ENCODE measurements around the gene CHST11. TPM values are rescaled to one million over a fixed set of nuclear protein-coding genes. Genes with fewer than 3 reads are reported as not detected.

CHST11 gene
- total RNA-seq, 2 donors from 2014 or later = 7.8 to 11.9 TPM

GRCh38 chr12:104600036-104600712 lies 143.4 kb downstream of the CHST11 start:
- no peaks in the 10 kb centered on the region for H3K36me3 ChIP-seq
- no peak overlapping the region for H3K27ac ChIP-seq
- DNase-seq (ENCODE audit: low spot score) = no peak
- TF ChIP-seq CTCF (IDR thresholded peaks at IDR 0.05) = no peak
- H3K9me3 ChIP-seq = no peaks in the 10 kb centered on the region
- peaks cover 0 to 50% of the 10 kb centered on the region in 2 donors for H3K4me1 ChIP-seq
- H3K4me3 ChIP-seq = no peak overlapping the region
- no peaks in the 10 kb centered on the region for H3K27me3 ChIP-seq

- TF ChIP-seq CTCF (IDR thresholded peaks at IDR 0.05) = no peak
- Histone ChIP-seq H3K4me3 (no peak overlapping the region), H3K4me1 (peaks cover 0 to 50% of the 10 kb centered on the region in 2 donors), H3K27ac (no peak overlapping the region), H3K27me3 (no peaks in the 10 kb centered on the region), H3K9me3 (no peaks in the 10 kb centered on the region), H3K36me3 (no peaks in the 10 kb centered on the region)
- no peak for DNase-seq (ENCODE audit: low spot score)
Measured at GRCh38 chr12:104600790-104601739, 144.3 kb downstream of the CHST11 start.

- Histone ChIP-seq H3K9me3 (no peaks in the 10 kb centered on the region), H3K27ac (no peak overlapping the region), H3K27me3 (no peaks in the 10 kb centered on the region), H3K4me3 (no peak overlapping the region), H3K4me1 (peaks cover 0 to 38% of the 10 kb centered on the region in 2 donors), H3K36me3 (no peaks in the 10 kb centered on the region)
- no peak for DNase-seq (ENCODE audit: low spot score)
- TF ChIP-seq CTCF (IDR thresholded peaks at IDR 0.05) = no peak
Measured at GRCh38 chr12:104602406-104602805, 145.7 kb downstream of the CHST11 start.

- no peak overlapping the region for H3K4me3 ChIP-seq
- no peaks in the 10 kb centered on the region for H3K36me3 ChIP-seq
- H3K27me3 ChIP-seq = no peaks in the 10 kb centered on the region
- H3K27ac ChIP-seq = no peak overlapping the region
- no peak for DNase-seq (ENCODE audit: low spot score)
- H3K9me3 ChIP-seq = no peaks in the 10 kb centered on the region
- no peak for TF ChIP-seq CTCF (IDR thresholded peaks at IDR 0.05)
- peaks cover 0 to 33% of the 10 kb centered on the region in 2 donors for H3K4me1 ChIP-seq
Measured at GRCh38 chr12:104602896-104603295, 146.1 kb downstream of the CHST11 start.

- Histone ChIP-seq H3K27ac (peak overlapping the region; percentile 72 to 81), H3K36me3 (no peaks in the 10 kb centered on the region), H3K4me1 (peaks cover 0 to 33% of the 10 kb centered on the region in 2 donors), H3K9me3 (no peaks in the 10 kb centered on the region), H3K4me3 (no peak overlapping the region), H3K27me3 (no peaks in the 10 kb centered on the region)
- TF ChIP-seq CTCF (IDR thresholded peaks at IDR 0.05) = no peak
- DNase-seq (ENCODE audit: low spot score) = no peak
Measured at GRCh38 chr12:104603545-104603973, 146.8 kb downstream of the CHST11 start.

Measured in right atrium auricular region (tissue), 2 donors.